CD4-positive, alpha-beta T cell treated with Interleukin-15 for 1 hour (primary cell): ENCODE results near the gene UNC5A.

ENCODE experiments used
- DNase-seq: peaks from one replicate; pipeline ENCODE4 v3.0.0-alpha.2; 2020

UNC5A gene

GRCh38 chr5:176810081-176810597 is at the start of gene UNC5A:
UNC5A (plus strand) TSS chr5:176810559; CDS start chr5:176810751, 192 bp downstream.
- DNase-seq: no peak

DNA sequence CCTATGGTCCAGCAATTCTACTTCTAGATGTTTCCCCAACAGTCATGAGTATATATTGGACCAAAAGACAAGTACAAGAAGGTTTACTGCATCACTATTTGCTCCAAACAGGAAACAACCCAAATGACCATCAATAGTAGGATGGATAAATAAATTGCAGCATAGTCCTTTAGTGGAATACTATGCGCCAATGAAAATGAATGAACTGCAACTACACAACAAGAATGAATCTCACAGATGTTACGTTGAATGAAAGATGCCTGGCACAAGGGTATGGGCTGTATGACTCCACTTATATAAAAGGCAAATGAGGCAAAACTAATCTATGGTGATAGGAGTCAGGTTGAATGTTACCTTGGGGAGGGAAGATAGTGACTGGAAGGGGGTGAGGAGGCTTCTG is 48.6 kb upstream of the UNC5A start:
- DNase-seq: no peak

- DNase-seq: no peak
These were observed 47.9 kb upstream of the UNC5A start for GRCh38 chr5:176762489-176762888.

- DNase-seq: no peak
These were observed 44.7 kb upstream of the UNC5A start for GRCh38 chr5:176765687-176766086.

DNA sequence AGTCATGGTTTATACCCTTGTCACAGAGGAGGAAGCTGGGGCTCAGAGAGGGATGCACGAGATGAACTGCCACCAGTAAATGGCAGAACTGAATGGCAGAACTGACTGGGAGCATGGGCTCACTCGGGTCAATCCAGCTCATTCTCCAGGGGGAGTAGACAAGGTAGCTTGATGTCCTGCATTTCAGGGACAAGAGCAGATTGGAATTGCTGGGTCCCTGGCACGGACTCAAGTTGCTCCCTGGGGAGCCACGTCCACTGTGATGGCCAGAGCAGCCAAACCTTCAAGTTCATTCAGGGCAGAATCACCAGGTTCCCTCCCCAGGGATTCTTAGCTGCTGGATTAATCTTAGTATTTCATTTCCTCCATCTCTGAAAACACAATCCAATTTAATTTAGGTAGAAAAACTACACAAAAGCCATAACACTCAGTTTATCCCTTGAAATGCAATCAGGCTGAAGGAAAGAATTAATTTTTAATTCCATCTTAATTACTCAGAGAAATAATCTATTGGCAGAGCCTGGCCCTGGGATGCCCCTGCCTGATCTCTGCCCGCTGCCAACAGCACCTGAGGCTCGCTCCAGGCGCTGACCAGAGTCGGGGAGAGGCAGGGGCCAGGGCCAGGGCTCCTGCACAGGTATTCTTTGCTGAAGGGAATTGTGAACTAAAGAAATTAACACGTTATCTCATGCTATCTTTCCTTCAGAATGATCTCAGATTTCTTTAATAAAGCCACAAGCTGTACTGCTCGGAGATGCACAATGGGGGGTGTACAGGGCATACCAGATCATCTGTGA is 42.0 kb upstream of the UNC5A start:
- no peak for DNase-seq

DNA sequence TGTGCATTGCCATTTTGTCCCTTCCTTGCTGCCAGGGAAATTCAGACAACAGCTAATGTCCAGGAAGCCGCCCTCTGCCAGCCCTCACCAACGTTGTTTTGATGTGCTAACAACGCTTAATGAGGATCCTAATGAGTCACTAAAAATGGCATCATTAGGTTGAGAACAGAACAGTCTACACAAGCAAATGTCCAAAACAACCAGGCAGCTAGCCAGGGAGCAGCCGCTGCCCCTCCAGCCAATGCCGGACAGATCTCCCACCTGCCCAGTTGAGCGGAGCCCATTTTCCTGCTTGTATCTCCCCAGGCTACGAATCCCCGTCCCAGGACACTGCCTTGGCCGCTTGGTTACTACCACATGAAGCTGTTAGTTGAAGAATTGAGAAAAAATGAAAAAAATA is 40.4 kb upstream of the UNC5A start:
- DNase-seq: no peak

- no peak for DNase-seq
These were observed 39.9 kb upstream of the UNC5A start for GRCh38 chr5:176770431-176770830.

DNA sequence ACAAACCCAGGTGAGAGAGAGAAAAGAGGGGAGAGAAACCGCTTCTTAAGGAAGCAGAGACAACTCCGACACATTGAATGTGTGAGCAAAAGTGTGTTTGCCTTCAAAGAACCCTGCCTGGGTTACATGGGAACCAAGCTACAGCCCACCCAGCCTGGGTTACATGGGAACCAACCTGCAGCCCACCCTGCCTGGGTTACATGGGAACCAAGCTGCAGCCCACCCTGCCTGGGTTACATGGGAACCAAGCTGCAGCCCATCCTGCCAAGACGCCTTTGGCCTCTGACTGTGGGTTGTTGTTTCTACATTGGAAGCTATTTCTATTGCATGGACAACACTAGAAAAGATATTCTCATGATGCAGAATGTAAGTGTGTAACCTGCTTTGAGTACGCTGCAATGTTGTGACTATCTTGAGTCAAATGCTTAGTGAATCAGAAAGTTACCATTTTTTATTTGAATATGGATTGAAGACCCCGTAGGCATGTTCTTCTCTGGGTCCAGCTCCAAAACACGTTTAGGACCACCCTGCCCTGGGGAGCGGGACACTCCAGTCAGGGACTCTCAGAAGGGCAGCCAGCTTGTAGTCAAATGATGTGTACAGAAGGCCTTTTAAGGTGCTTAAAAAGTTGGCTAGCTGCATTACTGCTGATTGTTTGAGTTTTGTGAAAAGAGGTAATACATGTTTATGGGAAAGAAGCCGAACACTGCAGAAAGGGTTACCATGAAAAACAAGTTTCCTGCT is 39.1 kb upstream of the UNC5A start:
- DNase-seq: no peak

GRCh38 chr5:176772271-176773210 is 37.8 kb upstream of the UNC5A start:
- DNase-seq: no peak

- DNase-seq: no peak
These were observed 36.8 kb upstream of the UNC5A start for GRCh38 chr5:176773408-176774035.

DNA sequence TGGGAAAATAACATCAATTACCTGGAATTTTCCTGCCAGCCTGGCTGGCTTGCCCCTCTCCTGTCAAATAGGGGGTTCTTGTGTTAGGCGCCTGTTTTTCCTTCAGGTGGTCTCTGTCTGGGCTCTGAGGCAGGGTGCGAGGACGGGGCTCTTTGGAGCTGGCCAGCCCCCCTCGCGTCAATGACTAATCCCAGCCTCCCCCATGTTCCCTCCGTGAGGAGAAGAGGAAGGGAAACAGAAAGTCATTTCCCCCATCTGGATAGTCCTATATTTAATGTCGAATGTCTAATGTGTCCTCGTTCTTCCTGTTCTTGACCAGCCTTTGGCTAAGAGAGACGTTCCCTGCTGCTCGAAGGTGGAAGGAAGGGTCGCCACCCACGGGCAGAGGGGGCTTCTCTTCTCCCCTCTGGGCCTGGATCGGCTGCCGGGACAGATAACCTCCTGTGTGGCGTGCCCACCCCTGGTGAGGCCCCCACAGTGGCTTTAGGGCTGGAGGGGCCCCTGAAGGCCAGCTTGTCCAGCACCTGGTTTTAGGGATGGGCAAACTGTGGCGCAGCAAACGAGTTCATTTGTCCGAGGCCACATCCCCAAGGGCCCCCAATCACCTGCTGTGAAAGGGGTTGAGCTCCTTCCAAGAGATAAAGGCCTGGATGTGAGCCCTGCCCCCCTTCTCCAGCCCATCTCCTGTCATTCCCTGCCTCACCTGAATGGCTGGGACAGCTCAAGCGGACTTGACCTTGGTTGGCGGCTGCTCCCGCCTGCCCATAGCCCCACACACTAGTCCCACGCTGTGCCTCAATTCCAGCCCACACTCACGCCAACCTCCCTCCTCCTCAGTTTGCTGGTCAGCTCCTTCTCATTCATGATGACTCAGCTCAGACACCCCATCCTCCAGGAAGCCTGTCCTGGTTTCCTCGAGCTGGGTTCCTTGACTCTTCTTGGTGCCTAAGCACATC is 35.9 kb upstream of the UNC5A start:
- DNase-seq: no peak

DNA sequence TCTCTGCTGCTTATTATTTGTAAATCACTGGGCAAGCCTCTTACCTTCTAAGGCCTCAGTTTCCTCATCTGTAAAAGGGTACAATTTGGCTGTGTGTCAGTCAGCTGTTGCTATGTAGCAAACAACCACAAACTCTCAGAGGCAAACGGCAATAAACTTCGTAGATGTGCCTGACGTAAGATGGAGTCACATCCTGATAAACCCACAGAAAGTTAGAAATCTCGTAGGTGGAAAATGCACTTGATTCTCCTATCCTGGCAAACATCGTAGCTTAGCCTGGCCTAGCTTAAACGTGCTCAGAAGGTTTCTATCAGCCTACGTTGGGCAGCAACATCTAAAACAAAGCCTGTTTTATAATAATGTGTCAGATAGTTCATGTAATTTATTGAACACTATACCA is 35.0 kb upstream of the UNC5A start:
- DNase-seq: no peak

DNA sequence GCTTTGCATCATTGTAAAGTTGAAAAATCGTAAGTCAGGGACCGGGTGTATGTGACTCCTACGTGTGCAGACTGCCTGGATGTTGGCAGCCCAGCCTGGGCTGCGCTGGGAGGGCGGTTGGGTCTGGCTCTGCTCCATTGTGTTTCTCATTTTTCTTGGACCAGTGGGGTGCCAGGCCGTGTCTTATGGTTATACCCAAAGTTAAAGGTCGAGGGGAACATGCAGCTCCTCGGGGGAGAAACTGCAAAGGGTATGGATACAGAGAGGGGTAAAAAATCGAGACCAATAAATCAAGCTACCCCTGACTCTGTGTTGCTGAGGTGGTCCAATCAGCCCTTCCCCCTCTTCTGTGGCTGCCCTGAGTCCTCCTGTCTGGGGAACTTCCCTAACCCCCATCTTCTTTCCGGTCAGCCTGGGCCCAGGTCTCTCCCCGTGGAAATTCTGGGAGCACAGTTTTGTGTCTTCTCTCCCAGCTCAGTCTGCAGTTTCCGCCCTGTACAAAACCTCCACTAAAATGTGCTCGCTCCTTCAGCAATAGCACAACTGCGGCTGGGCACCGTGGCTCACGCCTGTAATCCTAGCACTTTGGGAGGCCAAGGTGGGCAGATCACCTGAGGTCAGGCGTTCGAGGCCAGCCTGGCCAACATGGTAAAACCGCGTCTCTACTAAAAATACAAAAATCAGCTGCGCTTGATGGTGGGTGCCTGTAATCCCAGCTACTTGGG is 34.1 kb upstream of the UNC5A start:
- DNase-seq: no peak

DNA sequence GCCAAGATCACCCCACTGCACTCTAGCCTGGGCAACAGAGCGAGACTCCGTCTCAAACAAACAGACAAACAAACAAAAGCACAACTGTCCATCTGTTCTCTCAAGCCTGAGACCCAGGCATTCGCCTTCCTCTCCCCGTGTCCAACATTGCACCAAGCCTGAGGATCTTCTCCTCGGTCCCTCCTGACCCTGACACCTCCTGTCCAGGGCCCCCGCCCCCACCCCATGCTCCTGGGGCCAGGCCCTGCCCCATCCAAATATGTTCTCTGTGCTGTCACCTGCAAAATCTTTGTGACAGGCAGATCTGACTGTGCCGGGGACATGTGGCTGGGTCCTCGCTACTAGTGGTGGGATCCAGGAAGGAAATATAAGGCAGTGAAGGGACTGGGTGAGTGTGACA is 33.4 kb upstream of the UNC5A start:
- DNase-seq: no peak

DNA sequence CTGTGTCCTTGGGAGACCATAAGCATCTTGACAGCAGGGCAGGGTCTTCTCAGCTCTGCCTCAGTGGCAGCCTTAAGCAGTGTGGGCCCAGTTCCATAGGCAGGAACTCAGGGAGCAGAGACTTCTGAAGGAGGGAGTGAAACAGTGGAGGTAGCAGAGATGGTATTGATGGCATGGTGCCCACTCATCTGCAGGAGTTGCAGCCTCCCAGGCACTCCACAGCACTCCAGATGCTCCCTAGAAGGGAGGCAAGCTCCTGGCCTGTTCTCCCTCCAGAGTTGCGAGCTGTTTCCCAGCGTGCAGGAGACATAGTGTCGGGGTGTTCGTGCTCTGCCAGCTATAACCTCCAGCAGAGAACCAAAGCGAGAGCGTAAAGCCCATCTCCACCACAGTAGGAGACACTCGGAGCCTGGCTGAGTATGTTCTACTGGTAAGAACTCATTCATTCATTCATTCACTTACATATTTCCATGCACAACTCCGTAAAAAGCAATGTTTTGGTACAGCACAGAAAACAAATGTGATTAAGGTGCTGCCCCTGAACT is 31.4 kb upstream of the UNC5A start:
- DNase-seq: no peak

GRCh38 chr5:176779537-176779936 is 30.8 kb upstream of the UNC5A start:
- DNase-seq: no peak

DNA sequence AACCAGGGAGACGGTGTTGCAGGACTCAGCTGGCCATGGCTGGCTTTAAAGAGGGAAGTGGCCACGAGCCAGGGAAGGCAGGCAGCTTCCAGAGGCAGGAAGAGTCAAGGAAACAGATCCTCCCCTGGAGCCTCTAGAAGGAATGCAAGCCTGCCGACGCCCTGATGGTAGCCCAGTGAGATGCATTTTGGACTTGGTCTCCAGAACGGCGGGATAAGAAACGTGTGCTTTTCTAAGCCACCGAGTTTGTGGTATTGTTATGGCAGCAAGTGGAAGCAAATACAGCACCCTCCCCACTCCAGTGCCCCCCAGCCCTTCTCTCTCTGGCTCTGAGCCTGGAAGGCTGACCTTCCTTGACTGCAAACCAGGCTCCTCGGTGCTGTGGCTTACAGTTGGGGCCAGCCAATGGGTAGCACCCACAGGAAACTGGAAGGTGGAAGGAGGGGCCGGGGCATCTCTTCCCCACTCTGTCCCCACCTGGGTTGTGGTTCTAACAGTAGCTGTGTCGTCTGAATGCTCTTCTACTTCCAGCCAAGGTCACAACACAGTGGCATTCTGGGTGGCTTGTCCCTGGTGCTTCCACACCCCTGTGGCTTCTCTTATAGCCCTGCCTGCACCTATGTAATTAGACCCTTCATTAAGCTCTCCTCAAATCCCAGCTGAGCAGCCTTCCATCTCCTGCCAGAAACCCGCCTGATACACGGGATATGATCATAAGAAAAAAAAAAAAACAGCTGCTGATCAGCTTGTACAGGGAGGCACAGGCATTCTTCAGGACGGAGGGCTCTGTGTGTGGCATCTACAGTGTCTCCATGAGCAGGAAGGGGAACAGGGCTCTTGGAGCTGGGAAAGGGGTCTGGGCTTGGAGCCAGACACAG is 29.9 kb upstream of the UNC5A start:
- no peak for DNase-seq

GRCh38 chr5:176781054-176781375 is 29.3 kb upstream of the UNC5A start:
- DNase-seq: no peak
